ENCODE measurements around the gene ERCC2. TPM values are rescaled to one million over a fixed set of nuclear protein-coding genes. Genes with fewer than 3 reads are reported as not detected.

ERCC2 gene
- total RNA-seq, 1 donor from 2014 or later: 3.9 TPM

DNA sequence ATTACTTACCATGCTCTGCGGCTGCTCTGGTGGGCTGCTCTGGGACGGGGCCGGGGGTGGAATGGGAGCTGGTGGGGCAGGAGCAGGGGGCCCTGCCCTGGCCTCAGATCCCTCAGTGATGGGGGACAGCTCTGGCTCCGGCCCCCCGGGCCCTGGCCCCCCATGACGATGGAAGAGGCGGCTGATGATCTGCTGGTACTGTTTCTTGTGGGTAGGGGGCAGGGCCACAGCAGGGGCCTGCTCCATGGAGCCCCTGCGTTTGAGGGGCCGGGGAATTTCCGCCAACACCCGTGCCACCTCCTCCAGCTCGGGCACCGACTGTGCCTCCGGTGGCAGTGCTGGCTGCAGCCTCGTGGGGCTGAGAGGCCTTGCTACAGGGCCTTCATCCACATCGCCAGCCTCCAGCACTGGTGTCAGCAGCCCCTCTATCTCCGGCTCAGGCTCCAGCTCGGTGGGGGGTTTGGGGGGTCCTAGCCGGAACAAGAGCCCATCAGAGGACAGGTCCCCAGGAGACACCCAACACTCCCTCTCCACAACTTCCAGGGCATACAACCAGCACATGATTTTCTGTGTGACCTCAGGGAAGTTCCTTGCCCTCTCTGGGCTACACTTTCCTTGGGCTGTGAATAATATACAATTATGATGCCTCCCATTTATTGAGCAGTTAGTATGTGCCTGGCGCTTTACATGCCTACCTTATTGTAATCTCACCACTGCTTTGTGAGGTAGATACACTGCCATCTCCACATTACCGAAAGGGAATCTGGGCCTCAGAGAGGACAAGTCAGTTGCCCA lies 21.7 kb upstream of the ERCC2 start:
- no peaks in the 10 kb centered on the region for H3K27me3 ChIP-seq (ENCODE audit: control insufficient read depth, insufficient read depth, low read length)
- FAIRE-seq (no peak), DNase-seq (ENCODE audit: low read depth) (no peak)
- TF ChIP-seq CTCF (IDR thresholded peaks at IDR 0.05; ENCODE audit: insufficient read depth, low read length, severe bottlenecking): no peak
- peaks cover 24% of the 10 kb centered on the region for H3K36me3 ChIP-seq (ENCODE audit: control insufficient read depth, insufficient read depth, low read length)
- no peak overlapping the region for H3K4me3 ChIP-seq (ENCODE audit: low read depth, low read length)

GRCh38 chr19:45391346-45391745 lies 21.0 kb upstream of the ERCC2 start:
- no peak for TF ChIP-seq CTCF (IDR thresholded peaks at IDR 0.05; ENCODE audit: insufficient read depth, low read length, severe bottlenecking)
- no peak for DNase-seq (ENCODE audit: low read depth)
- Histone ChIP-seq H3K27me3 (ENCODE audit: control insufficient read depth, insufficient read depth, low read length) (no peaks in the 10 kb centered on the region), H3K36me3 (ENCODE audit: control insufficient read depth, insufficient read depth, low read length) (peaks cover 21% of the 10 kb centered on the region), H3K4me3 (ENCODE audit: low read depth, low read length) (no peak overlapping the region)
- no peak for FAIRE-seq

GRCh38 chr19:45385392-45386221 lies 15.2 kb upstream of the ERCC2 start:
- TF ChIP-seq CTCF (IDR thresholded peaks at IDR 0.05; ENCODE audit: insufficient read depth, low read length, severe bottlenecking): no peak
- Histone ChIP-seq H3K27me3 (ENCODE audit: control insufficient read depth, insufficient read depth, low read length) (no peaks in the 10 kb centered on the region), H3K4me3 (ENCODE audit: low read depth, low read length) (no peak overlapping the region), H3K36me3 (ENCODE audit: control insufficient read depth, insufficient read depth, low read length) (peaks cover 21% of the 10 kb centered on the region)
- DNase-seq (ENCODE audit: low read depth): no peak
- no peak for FAIRE-seq

DNA sequence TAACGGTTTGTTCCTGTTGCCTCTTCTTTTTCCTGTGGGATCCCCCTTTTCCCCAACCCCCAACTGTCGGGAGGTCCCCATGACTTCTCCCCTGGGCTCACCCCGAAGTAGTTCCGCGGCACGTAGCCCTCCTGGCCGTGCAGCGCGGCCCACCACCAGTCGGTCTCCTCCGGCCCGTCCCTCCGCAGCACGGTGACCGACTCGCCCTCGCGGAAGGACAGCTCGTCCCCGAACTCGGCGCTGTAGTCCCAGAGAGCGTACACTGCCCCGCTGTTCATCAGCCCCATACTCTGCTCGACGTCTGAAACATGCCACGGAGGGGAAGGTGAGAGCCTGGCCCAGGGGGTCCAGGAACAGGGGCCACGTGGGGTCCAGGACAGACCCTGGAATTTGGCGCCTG lies 12.1 kb upstream of the ERCC2 start:
- no peak for DNase-seq (ENCODE audit: low read depth)
- no peak for TF ChIP-seq CTCF (IDR thresholded peaks at IDR 0.05; ENCODE audit: insufficient read depth, low read length, severe bottlenecking)
- Histone ChIP-seq H3K36me3 (ENCODE audit: control insufficient read depth, insufficient read depth, low read length) (peaks cover 26% of the 10 kb centered on the region), H3K4me3 (ENCODE audit: low read depth, low read length) (no peak overlapping the region), H3K27me3 (ENCODE audit: control insufficient read depth, insufficient read depth, low read length) (no peaks in the 10 kb centered on the region)
- no peak for FAIRE-seq

DNA sequence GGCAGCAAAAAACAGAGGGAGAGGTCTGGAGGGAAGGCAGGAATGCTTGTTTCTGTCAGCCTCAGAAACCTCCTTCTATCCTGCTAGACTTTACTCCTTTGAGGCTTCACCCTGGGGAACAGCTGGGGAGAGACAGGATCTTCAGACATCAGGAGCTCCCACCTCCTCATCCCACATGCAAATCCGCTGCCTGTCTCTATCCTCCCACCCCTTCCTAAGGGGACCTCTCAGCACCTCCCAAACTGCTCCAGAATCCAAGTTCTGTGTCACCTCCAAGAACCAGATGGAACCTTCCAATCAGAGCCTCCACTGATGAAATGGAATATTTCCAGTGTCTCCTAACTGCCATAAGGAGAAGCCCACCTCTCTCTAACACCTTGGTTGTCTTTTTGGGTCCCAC lies 9.7 kb upstream of the ERCC2 start:
- no peak for TF ChIP-seq CTCF (IDR thresholded peaks at IDR 0.05; ENCODE audit: insufficient read depth, low read length, severe bottlenecking)
- FAIRE-seq (no peak), DNase-seq (ENCODE audit: low read depth) (no peak)
- Histone ChIP-seq H3K27me3 (ENCODE audit: control insufficient read depth, insufficient read depth, low read length) (no peaks in the 10 kb centered on the region), H3K36me3 (ENCODE audit: control insufficient read depth, insufficient read depth, low read length) (peaks cover 20% of the 10 kb centered on the region), H3K4me3 (ENCODE audit: low read depth, low read length) (no peak overlapping the region)
